ENCODE data around the gene ARID3B.

GRCh38 chr15:74565381-74566085 lies 24.5 kb downstream of the ARID3B start:
- no peak for TF ChIP-seq CTCF (conservative IDR thresholded peaks at IDR 0.05; ENCODE audit: low read depth, low read length)
- TF ChIP-seq POLR2A (IDR thresholded peaks at IDR 0.05; ENCODE audit: low read depth, low read length): no peak
- TF ChIP-seq RAD21 (IDR thresholded peaks at IDR 0.05; ENCODE audit: low read length): no peak
- TF ChIP-seq USF2 (IDR thresholded peaks at IDR 0.05; ENCODE audit: low read depth, low read length): no peak
- no peak for TF ChIP-seq MXI1 (IDR thresholded peaks at IDR 0.05; ENCODE audit: borderline replicate concordance, low read depth, low read length)
- no peak for TF ChIP-seq RCOR1 (IDR thresholded peaks at IDR 0.05; ENCODE audit: insufficient replicate concordance, low read length)
- TF ChIP-seq CEBPB (IDR thresholded peaks at IDR 0.05; ENCODE audit: low read depth, low read length): no peak

Data from IMR-90 (cell line).